T-helper 1 cell treated with Interleukin-12 subunit alpha and Interleukin-12 subunit beta and Interleukin-4 antibody, amounts not matched to agents 30 μg/mL and 1 μg/mL, for 36 hours (primary cell): Measurements from ENCODE around the gene ARHGAP24.
"Not testable (repeated sequence)": the region's sequence is repeated elsewhere in the genome, so short reads cannot be mapped to it uniquely, and the experiment has no call there.

Experiments
- H3K27ac Mint-ChIP-seq: one replicate; pipeline ENCODE4 v1.8.0; 2021; ENCODE audit warnings: mild to moderate bottlenecking, mixed read lengths
- H3K27me3 Mint-ChIP-seq: one replicate; pipeline ENCODE4 v1.8.0; 2021; ENCODE audit warnings: low read depth, mixed read lengths
- H3K36me3 Mint-ChIP-seq: one replicate; pipeline ENCODE4 v1.8.0; 2021; ENCODE audit warnings: low read depth, mixed read lengths
- H3K4me1 Mint-ChIP-seq: one replicate; pipeline ENCODE4 v1.8.0; 2021; ENCODE audit warnings: low read depth, mixed read lengths
- H3K4me3 Mint-ChIP-seq: one replicate; pipeline ENCODE4 v1.8.0; 2021; ENCODE audit warnings: mild to moderate bottlenecking, moderate library complexity, mixed read lengths
- H3K9me3 Mint-ChIP-seq: one replicate; pipeline ENCODE4 v1.8.0; 2021; ENCODE audit warnings: mixed read lengths

The ARHGAP24 gene

DNA sequence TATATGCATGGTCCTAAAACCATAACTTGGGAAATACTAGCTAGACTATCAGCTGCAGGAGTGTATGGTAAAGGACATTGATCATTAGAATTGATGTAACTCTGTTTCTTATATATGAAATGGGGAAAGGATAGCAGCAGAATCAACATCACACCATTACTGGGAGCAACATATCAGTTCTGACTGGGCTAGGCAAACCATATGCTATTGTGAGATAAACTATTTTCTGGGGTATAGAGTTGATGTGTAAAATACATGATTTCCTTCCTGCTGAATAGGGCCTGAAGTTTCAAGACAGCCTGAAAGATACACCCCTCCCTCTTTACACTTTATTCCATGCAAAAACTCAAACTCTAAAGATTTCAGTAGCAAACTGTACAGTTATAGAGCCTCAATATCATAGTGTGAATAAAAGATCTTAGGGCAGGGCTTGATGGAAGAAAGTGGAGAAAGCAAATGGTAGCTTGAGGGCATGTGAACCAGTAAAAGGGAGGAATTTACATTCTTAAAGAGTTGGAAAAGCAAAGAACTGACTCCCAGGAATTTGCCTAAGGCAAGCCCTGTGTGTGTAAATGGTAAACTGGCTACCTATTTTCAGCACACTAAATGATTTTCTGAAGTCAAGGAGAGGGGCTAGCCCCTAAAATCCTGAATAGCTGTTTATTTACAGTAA is 480.8 kb downstream of the ARHGAP24 start:
- no peak overlapping the region for H3K27ac Mint-ChIP-seq
- no peaks in the 10 kb centered on the region for H3K27me3 Mint-ChIP-seq
- no peaks in the 10 kb centered on the region for H3K36me3 Mint-ChIP-seq
- H3K9me3 Mint-ChIP-seq: no peaks in the 10 kb centered on the region
- no peak overlapping the region for H3K4me3 Mint-ChIP-seq
- H3K4me1 Mint-ChIP-seq: no peaks in the 10 kb centered on the region

DNA sequence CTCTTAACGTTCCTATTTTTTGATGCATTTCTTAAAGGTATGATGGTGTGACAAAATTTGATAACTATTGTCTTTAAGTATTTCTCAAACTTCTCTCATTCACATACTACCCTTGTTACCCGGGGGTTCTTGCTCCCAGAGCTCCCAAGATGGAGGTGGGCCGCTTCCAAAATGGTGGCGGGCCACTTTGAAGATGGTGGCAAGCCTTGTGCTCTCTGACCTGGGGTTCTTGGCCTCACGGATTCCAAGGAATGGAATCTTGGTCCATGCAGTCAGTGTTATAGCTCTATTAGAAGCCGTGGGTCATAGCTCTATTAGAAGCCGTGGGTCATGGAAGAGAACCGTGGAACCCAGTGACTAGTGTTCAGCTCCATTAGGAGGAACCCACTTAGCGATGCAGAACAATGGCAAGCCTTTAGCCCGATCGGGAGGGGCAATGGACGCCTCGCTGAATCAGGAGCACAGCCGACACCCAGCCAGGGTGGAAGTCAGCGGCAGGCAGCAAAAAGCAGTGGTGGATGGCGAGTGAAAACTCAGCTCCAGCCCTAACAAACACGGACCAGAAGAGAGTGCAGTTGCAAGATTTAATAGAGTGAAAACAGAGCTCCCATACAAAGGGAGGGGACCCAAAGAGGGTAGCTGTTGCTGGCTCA is 481.5 kb downstream of the ARHGAP24 start:
- Mint-ChIP-seq H3K9me3 (no peaks in the 10 kb centered on the region), H3K4me1 (no peaks in the 10 kb centered on the region), H3K27ac (no peak overlapping the region), H3K4me3 (no peak overlapping the region), H3K36me3 (no peaks in the 10 kb centered on the region), H3K27me3 (no peaks in the 10 kb centered on the region)

DNA sequence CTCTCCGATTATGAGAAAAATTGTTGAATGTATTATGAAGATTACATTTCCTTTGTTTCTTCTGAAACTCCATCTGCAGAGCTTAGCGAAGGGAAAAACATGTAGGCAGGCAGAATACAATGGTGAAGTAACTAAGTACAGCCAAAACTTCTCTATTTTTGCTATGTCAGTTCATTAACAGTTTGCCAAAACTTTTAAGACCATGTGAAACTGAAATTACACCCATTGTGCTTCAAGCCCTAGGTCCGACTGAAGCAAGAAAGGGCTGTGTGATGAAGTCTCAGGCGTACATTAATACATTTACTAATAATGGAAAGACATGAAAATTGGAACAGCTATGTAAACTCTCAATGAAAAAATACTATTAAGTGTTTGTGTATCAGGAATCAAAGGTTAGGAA is 486.9 kb downstream of the ARHGAP24 start:
- H3K36me3 Mint-ChIP-seq: no peaks in the 10 kb centered on the region
- H3K9me3 Mint-ChIP-seq: no peaks in the 10 kb centered on the region
- no peaks in the 10 kb centered on the region for H3K27me3 Mint-ChIP-seq
- no peak overlapping the region for H3K27ac Mint-ChIP-seq
- no peak overlapping the region for H3K4me3 Mint-ChIP-seq
- H3K4me1 Mint-ChIP-seq: no peaks in the 10 kb centered on the region

DNA sequence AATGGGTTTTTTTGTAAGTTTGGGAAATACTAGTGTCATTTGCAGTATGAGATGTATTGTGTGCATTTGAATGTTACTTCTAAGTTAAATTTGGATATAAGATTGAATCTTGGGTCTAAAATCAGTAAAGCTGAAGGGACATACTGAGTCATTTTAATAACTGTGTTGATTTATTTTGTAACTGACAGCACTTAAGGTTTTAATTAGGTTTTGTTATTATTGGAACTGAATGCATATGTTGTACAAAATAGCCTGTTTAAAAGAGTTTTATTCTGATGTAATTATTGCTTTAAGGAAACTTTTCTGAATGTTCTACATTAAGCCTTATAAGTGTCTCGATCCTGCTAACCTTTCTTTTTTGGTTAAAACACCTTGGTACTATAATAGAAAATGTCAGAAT is 488.3 kb downstream of the ARHGAP24 start:
- Mint-ChIP-seq H3K27me3 (no peaks in the 10 kb centered on the region), H3K4me3 (no peak overlapping the region), H3K27ac (no peak overlapping the region), H3K36me3 (no peaks in the 10 kb centered on the region), H3K9me3 (no peaks in the 10 kb centered on the region), H3K4me1 (no peaks in the 10 kb centered on the region)

DNA sequence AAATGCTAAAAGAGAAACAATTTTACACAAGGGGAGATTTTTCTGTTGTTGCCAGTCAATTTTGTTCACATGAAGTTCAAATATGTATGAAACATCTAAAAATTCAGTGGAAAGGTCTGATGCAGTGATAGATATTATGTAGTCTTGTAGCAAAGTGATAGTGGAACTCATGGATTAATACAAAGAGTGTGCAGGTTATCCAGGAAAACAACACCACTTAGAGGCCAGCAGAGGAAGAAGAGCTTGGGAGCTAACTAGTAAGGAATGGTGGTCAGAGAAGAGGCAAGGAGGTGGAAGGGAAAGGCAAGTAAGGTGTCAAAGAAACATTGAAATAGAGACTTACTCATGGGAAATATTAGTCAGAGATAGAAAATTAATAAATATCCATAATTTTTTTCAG is 489.3 kb downstream of the ARHGAP24 start:
- Mint-ChIP-seq H3K27ac (no peak overlapping the region), H3K36me3 (no peaks in the 10 kb centered on the region), H3K27me3 (no peaks in the 10 kb centered on the region), H3K4me3 (no peak overlapping the region), H3K4me1 (no peaks in the 10 kb centered on the region), H3K9me3 (no peaks in the 10 kb centered on the region)

- not testable (repeated sequence) for H3K4me3 Mint-ChIP-seq, H3K36me3 Mint-ChIP-seq, H3K9me3 Mint-ChIP-seq, H3K27me3 Mint-ChIP-seq, H3K4me1 Mint-ChIP-seq, H3K27ac Mint-ChIP-seq
Measured at GRCh38 chr4:85965017-85965416, 490.1 kb downstream of the ARHGAP24 start.

DNA sequence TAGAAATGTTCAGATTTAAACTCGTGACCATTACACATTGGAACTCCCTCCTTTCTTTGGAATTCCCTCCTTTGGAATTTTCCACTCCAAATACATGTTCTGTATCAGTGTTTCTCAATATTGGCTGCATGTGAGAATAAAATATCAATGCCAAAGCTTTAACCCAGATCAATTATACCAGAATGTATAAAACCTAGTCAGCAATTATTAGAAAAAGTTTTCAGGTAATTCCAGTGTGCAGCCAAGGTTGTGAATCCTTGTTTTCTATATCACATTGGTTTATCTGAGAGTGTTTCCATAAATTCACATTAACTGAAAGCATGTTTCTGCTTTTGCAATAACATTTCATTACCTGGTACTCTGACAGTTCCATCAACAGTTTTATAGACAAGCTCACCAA is 490.6 kb downstream of the ARHGAP24 start:
- Mint-ChIP-seq H3K4me3 (no peak overlapping the region), H3K27me3 (no peaks in the 10 kb centered on the region)

GRCh38 chr4:85966373-85966772 is 491.4 kb downstream of the ARHGAP24 start:
- H3K4me3 Mint-ChIP-seq: no peak overlapping the region
- no peaks in the 10 kb centered on the region for H3K9me3 Mint-ChIP-seq
- no peaks in the 10 kb centered on the region for H3K36me3 Mint-ChIP-seq
- no peak overlapping the region for H3K27ac Mint-ChIP-seq
- H3K4me1 Mint-ChIP-seq: no peaks in the 10 kb centered on the region
- H3K27me3 Mint-ChIP-seq: no peaks in the 10 kb centered on the region

More for the DNA sequence above, 490.6 kb downstream of the ARHGAP24 start:
- no peaks in the 10 kb centered on the region for H3K4me1 Mint-ChIP-seq
- no peaks in the 10 kb centered on the region for H3K36me3 Mint-ChIP-seq
- H3K9me3 Mint-ChIP-seq: no peaks in the 10 kb centered on the region
- H3K27ac Mint-ChIP-seq: no peak overlapping the region

GRCh38 chr4:85967872-85968271 is 492.9 kb downstream of the ARHGAP24 start:
- H3K36me3 Mint-ChIP-seq: no peaks in the 10 kb centered on the region
- no peaks in the 10 kb centered on the region for H3K9me3 Mint-ChIP-seq
- H3K4me3 Mint-ChIP-seq: no peak overlapping the region
- no peak overlapping the region for H3K27ac Mint-ChIP-seq
- H3K27me3 Mint-ChIP-seq: no peaks in the 10 kb centered on the region
- H3K4me1 Mint-ChIP-seq: no peaks in the 10 kb centered on the region

DNA sequence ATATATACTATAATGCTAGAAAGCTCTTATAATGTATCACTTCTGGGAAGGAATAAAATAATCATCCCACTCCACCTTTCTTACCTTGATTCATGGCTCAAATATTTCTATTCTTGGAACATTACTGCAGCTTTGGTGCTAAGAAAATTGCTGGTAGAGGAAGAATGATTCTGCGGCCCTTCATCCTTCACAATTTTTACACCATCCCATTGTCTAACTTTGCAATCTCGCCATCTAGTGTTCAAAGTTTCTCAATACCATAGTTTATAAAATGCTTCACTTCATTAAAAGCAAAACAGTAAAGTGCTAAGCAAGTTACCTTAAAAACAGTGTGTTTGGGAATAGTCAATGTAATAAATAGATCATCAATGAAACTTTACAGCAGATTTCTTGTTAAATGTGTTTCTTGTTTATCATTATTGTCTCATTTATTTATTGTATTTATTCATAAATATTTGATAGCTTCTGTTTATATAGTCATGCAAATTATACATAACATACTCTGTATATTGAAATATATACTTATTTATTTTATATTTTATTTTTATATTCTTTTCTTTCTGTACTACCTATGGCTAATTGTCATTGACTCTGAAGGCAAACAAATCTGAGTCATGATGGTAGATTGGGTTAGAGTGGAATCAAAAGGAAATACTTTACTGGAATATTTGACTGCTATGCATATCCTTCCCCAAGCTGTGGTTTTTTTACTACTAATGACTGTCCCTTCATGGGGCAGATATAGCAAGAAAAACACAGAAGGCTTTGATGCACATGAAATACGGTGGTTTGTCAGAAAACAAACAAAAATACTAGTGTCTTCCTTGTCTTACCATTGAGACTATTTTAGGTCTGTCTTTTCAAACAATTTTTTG is 494.2 kb downstream of the ARHGAP24 start:
- H3K9me3 Mint-ChIP-seq: no peaks in the 10 kb centered on the region
- H3K27ac Mint-ChIP-seq: no peak overlapping the region
- H3K4me1 Mint-ChIP-seq: no peaks in the 10 kb centered on the region
- H3K36me3 Mint-ChIP-seq: no peaks in the 10 kb centered on the region
- H3K27me3 Mint-ChIP-seq: no peaks in the 10 kb centered on the region
- no peak overlapping the region for H3K4me3 Mint-ChIP-seq

DNA sequence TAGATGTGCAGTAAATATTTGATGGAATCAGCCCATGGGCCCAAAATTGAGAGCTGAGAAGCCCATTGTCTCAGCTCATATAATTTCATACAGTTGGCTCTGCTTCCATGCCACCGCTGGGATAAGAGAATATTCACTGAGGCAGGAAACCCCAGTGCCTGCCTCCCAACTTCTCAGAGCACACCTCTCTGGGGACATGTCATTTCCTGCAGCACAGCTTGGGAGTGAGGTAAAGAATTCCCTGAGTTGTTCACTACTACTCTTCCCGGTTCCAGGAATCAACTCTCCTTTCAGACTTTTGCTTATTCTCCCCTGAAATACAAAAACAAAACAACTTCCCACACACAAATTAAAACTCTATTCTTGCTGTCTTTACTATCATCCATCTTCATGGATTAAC is 495.6 kb downstream of the ARHGAP24 start:
- no peaks in the 10 kb centered on the region for H3K4me1 Mint-ChIP-seq
- no peaks in the 10 kb centered on the region for H3K27me3 Mint-ChIP-seq
- no peak overlapping the region for H3K27ac Mint-ChIP-seq
- H3K36me3 Mint-ChIP-seq: no peaks in the 10 kb centered on the region
- no peak overlapping the region for H3K4me3 Mint-ChIP-seq
- no peaks in the 10 kb centered on the region for H3K9me3 Mint-ChIP-seq

- Mint-ChIP-seq H3K36me3 (no peaks in the 10 kb centered on the region), H3K4me3 (no peak overlapping the region), H3K4me1 (no peaks in the 10 kb centered on the region), H3K27ac (no peak overlapping the region), H3K9me3 (no peaks in the 10 kb centered on the region), H3K27me3 (no peaks in the 10 kb centered on the region)
Measured at GRCh38 chr4:85979276-85979675, 504.3 kb downstream of the ARHGAP24 start.

DNA sequence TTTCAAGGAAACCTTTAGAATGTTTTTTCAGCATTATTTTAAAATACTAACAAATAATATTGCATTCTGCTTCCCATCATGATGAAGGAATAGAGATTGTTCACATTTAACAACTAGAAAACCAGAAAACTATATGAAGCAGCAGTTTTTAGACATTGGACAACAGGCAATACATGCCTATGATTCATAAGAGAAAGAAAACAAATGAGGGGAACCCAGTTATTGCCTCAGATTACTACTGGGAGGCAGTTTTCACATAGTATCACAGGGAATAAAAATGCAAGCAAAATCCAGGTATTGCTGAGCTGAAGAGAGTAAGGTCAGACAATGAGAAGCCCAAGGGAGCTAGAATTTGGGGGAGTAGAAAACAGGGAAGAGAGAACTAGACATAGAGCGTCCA is 511.3 kb downstream of the ARHGAP24 start:
- Mint-ChIP-seq H3K9me3 (no peaks in the 10 kb centered on the region), H3K27me3 (no peaks in the 10 kb centered on the region), H3K4me3 (no peak overlapping the region), H3K4me1 (no peaks in the 10 kb centered on the region), H3K27ac (no peak overlapping the region), H3K36me3 (no peaks in the 10 kb centered on the region)

DNA sequence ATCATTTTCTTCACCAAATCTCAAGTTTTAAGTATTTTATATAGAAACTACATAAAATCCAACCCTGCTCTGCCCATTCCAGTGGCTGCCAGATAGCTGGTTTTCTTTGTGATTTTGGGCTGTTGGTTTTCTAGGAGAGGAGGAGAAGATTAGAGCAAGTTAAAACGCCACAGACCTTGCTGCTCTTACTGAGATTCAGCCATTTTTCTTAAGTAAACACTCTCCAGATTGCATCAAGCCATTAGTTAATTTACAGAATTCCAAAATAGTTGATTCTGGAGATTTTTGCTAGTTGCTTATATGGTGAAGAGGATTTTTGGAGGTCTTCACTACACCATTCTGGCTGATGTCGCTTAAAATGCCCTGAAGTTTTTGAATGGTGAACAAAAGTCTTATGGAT is 518.7 kb downstream of the ARHGAP24 start:
- no peaks in the 10 kb centered on the region for H3K36me3 Mint-ChIP-seq
- H3K27ac Mint-ChIP-seq: no peak overlapping the region

GRCh38 chr4:85994576-85994975 is 519.6 kb downstream of the ARHGAP24 start:
- no peak overlapping the region for H3K27ac Mint-ChIP-seq
- H3K4me1 Mint-ChIP-seq: no peaks in the 10 kb centered on the region
- no peaks in the 10 kb centered on the region for H3K36me3 Mint-ChIP-seq
- no peaks in the 10 kb centered on the region for H3K27me3 Mint-ChIP-seq
- H3K9me3 Mint-ChIP-seq: no peaks in the 10 kb centered on the region
- no peak overlapping the region for H3K4me3 Mint-ChIP-seq

More for the DNA sequence above, 518.7 kb downstream of the ARHGAP24 start:
- Mint-ChIP-seq H3K4me1 (no peaks in the 10 kb centered on the region), H3K9me3 (no peaks in the 10 kb centered on the region), H3K4me3 (no peak overlapping the region), H3K27me3 (no peaks in the 10 kb centered on the region)
